ENCODE measurements around the gene PPA1. TPM values are rescaled to one million over a fixed set of nuclear protein-coding genes. Genes with fewer than 3 reads are reported as not detected.

Gene PPA1
- total and polyA plus RNA-seq, 12 donors = 47.1 to 139 (median 69.9) TPM

DNA sequence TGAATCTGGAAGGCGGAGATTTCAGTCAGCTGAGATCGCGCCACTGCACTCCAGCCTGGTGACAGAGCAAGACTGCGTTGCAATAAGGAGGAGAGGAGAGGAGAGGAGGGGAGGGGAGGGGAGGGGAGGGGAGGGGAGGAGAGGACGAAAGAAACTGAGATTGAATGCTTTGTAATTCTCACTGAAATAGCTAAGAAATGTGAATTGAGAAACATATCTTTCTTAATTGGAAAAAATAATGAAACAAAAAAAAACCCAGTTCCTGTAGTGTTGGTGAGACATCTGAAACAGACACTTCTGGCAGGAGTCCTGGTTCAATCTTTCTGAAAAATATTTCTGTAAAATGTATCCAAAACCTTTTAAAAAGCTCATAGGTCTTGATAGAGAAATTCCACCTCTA lies 26.5 kb downstream of the PPA1 start:
- 96% methylated on average over 5 of the region's 5 CpGs for WGBS, 2 donors
- intact Hi-C loops (cut with DNase I) = no loop called here
- TF ChIP-seq, protein P1, sequence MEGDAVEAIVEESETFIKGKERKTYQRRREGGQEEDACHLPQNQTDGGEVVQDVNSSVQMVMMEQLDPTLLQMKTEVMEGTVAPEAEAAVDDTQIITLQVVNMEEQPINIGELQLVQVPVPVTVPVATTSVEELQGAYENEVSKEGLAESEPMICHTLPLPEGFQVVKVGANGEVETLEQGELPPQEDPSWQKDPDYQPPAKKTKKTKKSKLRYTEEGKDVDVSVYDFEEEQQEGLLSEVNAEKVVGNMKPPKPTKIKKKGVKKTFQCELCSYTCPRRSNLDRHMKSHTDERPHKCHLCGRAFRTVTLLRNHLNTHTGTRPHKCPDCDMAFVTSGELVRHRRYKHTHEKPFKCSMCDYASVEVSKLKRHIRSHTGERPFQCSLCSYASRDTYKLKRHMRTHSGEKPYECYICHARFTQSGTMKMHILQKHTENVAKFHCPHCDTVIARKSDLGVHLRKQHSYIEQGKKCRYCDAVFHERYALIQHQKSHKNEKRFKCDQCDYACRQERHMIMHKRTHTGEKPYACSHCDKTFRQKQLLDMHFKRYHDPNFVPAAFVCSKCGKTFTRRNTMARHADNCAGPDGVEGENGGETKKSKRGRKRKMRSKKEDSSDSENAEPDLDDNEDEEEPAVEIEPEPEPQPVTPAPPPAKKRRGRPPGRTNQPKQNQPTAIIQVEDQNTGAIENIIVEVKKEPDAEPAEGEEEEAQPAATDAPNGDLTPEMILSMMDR (IDR thresholded peaks at IDR 0.05) = no peak

DNA sequence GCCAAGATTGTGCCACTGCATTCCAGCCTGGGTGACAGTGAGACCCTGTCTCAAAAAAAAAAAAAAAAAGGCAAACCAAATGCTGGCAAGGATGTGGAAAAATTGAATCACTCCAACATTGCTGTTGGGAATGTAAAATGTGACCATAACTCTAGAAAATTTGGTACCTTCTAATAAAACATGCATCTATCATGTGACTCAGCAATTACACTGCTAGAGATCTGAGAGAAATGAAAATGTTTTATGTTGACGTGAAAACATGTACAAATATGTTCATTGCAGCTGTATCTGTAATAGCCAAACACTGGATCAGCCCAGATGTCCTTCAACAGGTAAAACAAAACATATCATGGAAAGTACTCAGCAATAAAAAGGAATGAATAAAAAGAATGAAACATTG lies 32.1 kb downstream of the PPA1 start:
- DNase-seq (no peak), ATAC-seq (no peak)
- Histone ChIP-seq H3K36me3 (peaks cover 0 to 87% (median 26%) of the 10 kb centered on the region in 9 donors), H3K27ac (no peak overlapping the region), H3K4me3 (no peak overlapping the region), H3K27me3 (no peaks in the 10 kb centered on the region), H3K9me3 (peaks cover 0 to 9% (median 0%) of the 10 kb centered on the region in 11 donors), H3K4me1 (no peaks in the 10 kb centered on the region)
- intact Hi-C loops (cut with DNase I) = no loop called here
- TF ChIP-seq, protein P1 (IDR thresholded peaks at IDR 0.05) = no peak
- 97 to 99% methylated on average over 1 of the region's 1 CpG for WGBS, 2 donors

More for the DNA sequence above, 26.5 kb downstream of the PPA1 start:
- no peaks in the 10 kb centered on the region for H3K4me1 ChIP-seq
- no peak overlapping the region for H3K27ac ChIP-seq
- H3K27me3 ChIP-seq = no peaks in the 10 kb centered on the region
- H3K9me3 ChIP-seq = no peaks in the 10 kb centered on the region
- DNase-seq = no peak
- no peak for ATAC-seq
- H3K4me3 ChIP-seq = no peak overlapping the region
- peaks cover 0 to 99% (median 34%) of the 10 kb centered on the region in 9 donors for H3K36me3 ChIP-seq

DNA sequence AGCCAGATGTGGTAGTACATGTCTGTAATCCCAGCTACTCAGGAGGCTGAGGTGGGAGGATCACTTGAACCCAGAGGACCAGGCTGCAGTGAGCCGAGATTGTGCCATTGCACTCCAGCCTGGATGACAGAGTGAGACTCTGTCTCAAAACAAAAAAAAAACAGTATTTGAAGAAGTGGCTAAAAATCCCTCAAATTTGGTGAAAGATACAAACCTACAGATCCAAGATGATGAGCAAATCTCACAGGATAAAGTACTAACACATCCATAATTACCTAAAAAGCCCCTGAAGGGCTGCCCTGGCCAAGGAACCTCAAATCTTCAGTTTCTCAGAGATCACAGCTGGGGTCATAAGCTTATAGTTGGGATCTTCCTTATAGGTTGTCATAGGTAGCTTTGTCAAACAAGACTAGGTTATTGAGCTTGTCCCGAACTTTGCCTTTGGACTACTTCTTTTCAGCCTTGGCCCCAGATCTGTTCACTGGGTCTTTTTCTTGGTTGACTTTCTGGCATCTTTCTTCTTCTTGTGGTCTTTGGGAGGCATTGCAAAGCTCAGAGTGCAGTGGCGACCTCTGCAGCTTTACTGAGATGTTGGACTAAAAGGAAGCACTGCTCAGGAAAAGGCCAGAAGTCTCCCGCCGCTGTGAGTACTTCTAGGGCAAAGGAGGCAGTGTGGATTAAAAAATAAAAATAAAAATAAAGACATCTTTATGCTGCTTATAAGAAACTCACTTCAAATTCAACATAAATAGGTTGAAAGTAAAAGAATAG lies 34.3 kb downstream of the PPA1 start:
- Histone ChIP-seq H3K27me3 (no peaks in the 10 kb centered on the region), H3K27ac (no peak overlapping the region), H3K36me3 (peaks cover 0 to 64% (median 20%) of the 10 kb centered on the region in 9 donors), H3K4me3 (no peak overlapping the region), H3K4me1 (peaks cover 0 to 11% (median 0%) of the 10 kb centered on the region in 9 donors), H3K9me3 (peaks cover 0 to 9% (median 0%) of the 10 kb centered on the region in 11 donors)
- DNase-seq (no peak), ATAC-seq (no peak)
- intact Hi-C loops (cut with DNase I) = no loop called here
- 95 to 97% methylated on average over 5 of the region's 5 CpGs for WGBS, 2 donors
- TF ChIP-seq, protein P1 (IDR thresholded peaks at IDR 0.05) = no peak

DNA sequence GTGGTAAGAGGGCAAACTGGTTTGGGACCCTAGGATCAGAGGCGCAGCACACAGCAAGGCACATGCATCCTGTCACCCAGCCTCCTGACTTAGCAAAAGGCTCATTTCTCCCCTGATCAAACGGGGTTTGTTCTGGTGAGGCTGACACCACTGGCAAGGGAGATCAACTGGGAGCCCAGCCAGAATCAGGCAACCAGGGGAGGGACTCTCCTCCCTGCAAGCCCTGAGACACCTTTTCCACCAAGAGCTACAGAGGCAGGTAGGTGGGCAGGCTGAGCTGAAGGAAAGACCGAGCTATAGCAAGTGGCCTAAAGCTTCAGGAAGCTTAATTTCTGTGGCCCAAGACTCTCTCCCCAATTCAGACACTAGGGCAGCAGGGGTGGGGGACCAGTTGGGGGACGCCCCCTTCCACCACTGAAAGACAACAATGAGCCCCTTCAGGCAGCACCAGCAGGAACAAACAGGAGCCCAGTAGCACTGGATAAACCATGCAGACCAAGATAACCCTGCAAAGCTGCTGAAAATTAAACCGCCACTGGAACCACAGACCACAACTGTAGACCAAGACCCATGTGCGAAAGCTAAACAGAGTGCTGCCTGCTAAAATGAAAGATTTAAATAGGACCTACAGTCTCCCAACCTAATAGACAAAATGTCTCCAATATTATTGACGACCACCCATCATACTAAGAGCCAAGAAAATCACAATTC lies 35.8 kb downstream of the PPA1 start:
- TF ChIP-seq, protein P1 (IDR thresholded peaks at IDR 0.05) = no peak
- ATAC-seq (no peak), DNase-seq (no peak)
- Histone ChIP-seq H3K9me3 (peaks cover 0 to 9% (median 0%) of the 10 kb centered on the region in 11 donors), H3K27me3 (no peaks in the 10 kb centered on the region), H3K27ac (no peak overlapping the region), H3K36me3 (peaks cover 0 to 50% (median 20%) of the 10 kb centered on the region in 9 donors), H3K4me1 (peaks cover 0 to 26% (median 0%) of the 10 kb centered on the region in 9 donors), H3K4me3 (no peak overlapping the region)
- intact Hi-C loops (cut with DNase I) = no loop called here
- 91 to 93% methylated on average over 7 of the region's 7 CpGs for WGBS, 2 donors

All from heart right ventricle (tissue), 16 donors.